T follicular helper cell (primary cell): ENCODE results near the gene DKK3.

ENCODE experiments used
- DNase-seq: peaks from one replicate; pipeline ENCODE4 v3.0.0-alpha.2; 2020; ENCODE audit warnings: low read depth

Gene DKK3

GRCh38 chr11:12003815-12004214 lies 4.6 kb downstream of the DKK3 start:
- no peak for DNase-seq

DNA sequence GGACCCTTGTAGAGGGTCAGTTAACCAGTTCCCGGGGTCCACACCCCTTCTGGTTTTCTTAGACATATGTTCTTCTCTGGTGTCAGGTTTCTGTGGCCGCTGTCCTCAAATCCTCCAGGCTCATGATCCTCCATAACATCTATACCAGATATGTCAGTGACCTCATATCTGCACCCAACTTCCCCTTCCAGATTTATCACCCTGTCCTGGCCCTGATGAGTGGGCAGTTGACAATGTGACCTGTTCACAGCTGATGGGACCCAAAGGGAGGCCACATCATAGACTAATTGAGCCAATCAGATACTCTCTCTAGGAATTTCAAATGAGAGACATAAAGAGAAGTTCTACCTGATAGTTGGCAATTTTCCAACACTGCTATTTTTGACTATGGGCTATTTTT lies 5.1 kb downstream of the DKK3 start:
- no peak for DNase-seq

DNA sequence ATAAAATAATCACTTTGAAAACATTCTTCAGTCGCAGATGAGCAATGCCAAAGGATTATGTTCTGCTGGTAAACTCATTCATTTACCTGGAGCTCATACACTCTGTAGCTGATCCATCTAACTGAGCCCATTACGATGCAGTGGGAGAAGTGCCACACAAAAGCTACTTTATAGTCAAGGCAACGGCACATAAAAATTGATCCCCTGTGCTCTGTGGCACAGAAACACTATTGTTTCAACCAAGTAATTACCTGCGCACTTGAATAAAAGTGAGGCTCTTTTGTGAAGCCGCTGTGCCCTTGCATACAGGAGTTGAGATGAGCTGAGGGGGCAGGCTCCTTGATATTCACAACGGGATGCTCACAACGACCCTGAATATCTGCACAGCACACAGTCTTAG lies 7.2 kb downstream of the DKK3 start:
- DNase-seq, result no peak

- no peak for DNase-seq
Measured at GRCh38 chr11:11998091-11998781, 10.2 kb downstream of the DKK3 start.

- no peak for DNase-seq
Measured at GRCh38 chr11:11997049-11997322, 11.4 kb downstream of the DKK3 start.

DNA sequence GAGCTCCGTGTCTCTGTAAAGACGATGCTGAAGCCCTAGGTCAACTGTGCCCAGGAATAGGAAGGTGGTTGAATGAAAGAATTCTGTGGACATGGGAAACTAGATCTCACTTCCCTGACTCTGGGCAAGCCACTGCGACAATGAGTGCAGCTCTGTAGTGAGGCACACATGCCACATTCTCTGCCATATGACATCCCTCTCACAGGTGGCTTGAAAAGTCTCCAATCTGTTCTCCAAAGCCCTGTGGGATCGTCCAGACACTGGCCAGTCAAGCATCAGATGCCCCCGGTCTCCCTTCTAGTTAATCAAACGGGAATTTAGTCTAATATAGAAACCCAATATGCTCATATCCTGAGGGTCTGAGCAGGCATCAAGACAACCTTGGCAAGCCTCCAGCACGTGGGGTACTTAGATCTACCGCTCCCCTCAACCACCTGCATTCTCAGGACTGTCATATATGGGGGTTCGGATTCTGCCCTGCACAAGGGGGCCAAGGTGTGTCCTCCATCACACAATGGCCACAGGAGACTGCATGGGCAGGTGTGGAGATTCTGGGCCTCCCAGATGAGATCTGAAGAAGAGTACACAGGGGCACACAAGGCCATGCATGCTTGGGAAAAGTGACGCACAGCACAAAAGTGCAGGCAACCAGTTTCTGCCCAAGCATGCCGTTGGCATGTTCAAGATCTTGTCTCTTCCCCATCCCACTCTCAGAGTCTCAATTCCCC lies 11.9 kb downstream of the DKK3 start:
- DNase-seq, result no peak

DNA sequence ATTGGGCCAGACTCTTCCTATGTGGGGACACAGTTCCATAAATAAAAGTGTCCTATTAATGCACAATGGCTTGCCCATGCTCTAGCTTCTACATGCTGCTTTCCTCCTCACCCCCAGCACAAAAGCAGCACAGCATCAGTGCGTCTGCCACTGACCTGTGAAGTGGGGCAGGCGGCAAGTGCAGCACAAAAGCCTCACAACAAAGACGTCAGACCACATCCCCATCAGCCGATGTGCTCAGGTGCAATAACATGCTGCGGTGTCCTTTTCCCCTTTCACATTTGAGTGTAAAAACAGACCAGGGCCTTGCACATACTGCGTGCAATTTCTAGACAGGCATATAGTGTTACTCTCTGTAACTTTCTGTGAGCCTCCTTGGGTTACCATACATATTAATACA lies 12.8 kb downstream of the DKK3 start:
- DNase-seq, result no peak

DNA sequence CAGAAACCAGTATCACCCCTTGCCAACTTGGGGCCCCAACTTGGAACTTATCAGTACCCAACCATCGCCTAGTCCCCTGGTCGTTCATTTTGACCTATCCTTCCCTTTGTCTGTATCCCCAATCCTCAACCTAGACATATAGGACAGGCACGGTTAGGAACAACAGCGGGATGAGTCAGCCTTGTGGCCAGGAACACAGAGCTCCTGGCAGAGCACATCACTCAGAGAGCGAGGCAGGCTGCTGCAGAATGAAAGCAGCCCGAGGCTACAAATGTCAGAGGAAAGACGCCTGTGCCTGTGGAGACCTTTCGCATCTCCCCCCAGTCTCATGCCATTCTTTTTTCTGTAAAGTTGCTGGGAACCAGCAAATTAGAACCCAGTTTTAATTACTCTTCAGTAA lies 14.6 kb downstream of the DKK3 start:
- no peak for DNase-seq

GRCh38 chr11:11992257-11993212 lies 15.9 kb downstream of the DKK3 start:
- no peak for DNase-seq

- DNase-seq, result no peak
Measured at GRCh38 chr11:11989774-11990744, 18.4 kb downstream of the DKK3 start.

- DNase-seq, result no peak
Measured at GRCh38 chr11:11988681-11989261, 19.7 kb downstream of the DKK3 start.

GRCh38 chr11:11988099-11988651 lies 20.3 kb downstream of the DKK3 start:
- no peak for DNase-seq

GRCh38 chr11:11987503-11988022 lies 20.9 kb downstream of the DKK3 start:
- no peak for DNase-seq

- DNase-seq, result no peak
Measured at GRCh38 chr11:11985954-11986949, 22.2 kb downstream of the DKK3 start.

DNA sequence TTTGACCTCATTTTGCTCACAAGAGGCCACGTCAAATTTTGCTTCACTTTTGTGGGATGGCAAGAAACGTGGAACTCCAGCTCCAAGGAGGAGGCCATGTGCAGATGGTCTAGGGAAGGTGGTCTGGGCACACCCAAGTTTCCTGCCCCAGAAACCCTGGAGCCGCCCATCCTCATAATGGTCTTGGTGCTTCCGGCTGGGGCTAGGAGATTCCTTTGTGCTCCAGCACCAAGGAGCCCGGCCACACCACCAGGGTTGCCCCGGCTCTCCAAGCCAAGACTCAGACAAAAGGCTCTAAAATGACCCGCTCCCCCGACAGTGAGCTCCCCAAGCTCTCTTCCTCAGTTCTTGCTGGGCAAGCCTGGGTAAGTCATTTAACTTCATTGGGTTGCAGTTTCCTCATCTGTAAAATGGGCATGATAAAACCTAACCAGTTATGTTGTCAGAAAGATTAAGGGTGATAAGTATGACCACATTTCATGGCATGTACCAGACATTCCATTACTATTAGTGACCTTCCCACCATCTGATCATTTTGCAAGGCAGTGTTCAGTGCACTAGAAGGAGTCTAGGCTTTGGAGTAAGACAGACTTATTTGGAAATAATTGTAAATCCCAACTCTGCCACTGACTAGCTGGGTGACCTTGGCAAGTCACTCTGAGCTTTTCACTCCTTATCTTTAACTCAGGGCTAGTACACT lies 23.3 kb downstream of the DKK3 start:
- no peak for DNase-seq

DNA sequence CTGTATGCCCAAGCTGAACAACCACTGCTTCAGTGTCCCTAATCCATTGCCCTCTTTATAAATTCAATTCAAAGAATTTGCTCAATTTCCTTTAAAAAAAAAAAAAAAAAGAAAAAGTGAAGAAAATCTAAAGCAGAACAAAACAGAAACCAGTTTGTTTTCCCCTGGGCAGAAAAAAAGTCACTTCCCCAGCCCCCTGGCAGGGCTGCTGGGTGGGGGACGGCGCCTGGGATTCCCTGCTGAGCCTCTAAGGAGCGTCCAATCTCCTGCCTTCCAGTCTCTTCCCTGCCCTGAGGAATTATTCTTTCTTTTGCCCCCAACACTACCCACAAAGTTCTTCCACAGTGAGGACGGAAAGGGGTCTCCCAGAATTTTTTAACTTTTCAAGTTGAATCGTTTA lies 23.9 kb downstream of the DKK3 start:
- no peak for DNase-seq

- no peak for DNase-seq
Measured at GRCh38 chr11:11983427-11983826, 25.0 kb downstream of the DKK3 start.

GRCh38 chr11:11982975-11983374 lies 25.5 kb downstream of the DKK3 start:
- no peak for DNase-seq

DNA sequence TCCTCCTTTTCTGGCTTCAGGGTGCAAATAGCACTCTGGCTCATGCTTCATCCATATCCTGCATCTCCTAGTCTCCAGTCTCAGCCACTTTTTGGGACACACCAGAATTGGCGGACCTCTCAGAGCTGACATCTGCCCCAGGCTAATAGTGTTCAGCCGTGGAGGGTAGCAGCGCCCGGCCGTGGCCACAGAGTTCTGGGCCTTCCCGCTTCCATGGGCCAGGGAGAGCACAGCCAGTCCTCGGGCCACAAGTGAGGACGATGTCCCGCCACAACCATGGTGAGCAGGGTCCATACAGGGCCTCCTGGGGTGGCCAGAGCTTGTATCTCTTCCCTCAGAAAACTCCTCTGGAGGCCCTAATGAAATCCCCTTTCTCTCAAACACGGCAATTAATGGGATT lies 26.0 kb downstream of the DKK3 start:
- DNase-seq, result no peak
